ENCODE results near the gene FRMD1.

FRMD1 gene

GRCh38 chr6:168053957-168054471 is 25.0 kb downstream of the FRMD1 start:
- DNase-seq (ENCODE audit: low spot score) = no peak
- ChIA-PET POLR2A (ENCODE audit: low non-redundant PET) (no interaction called here), CTCF (no interaction called here)
- H3K27ac ChIP-seq = no peak overlapping the region
- TF ChIP-seq CTCF (conservative IDR thresholded peaks at IDR 0.05; ENCODE audit: low read depth) = no peak

GRCh38 chr6:168053086-168053956 is 25.7 kb downstream of the FRMD1 start:
- no peak overlapping the region for H3K27ac ChIP-seq
- POLR2A ChIA-PET (ENCODE audit: low non-redundant PET) = no interaction called here
- CTCF ChIA-PET = interaction anchor here (0.7 kb wide), 1 partner anchor 239 kb away, joined by 3 read pairs; no protein-coding TSS in a partner anchor

GRCh38 chr6:168052291-168052891 is 26.6 kb downstream of the FRMD1 start:
- no peak for DNase-seq (ENCODE audit: low spot score)
- POLR2A ChIA-PET (ENCODE audit: low non-redundant PET) = no interaction called here
- no peak for TF ChIP-seq CTCF (conservative IDR thresholded peaks at IDR 0.05; ENCODE audit: low read depth)

More at GRCh38 chr6:168053086-168053956, 25.7 kb downstream of the FRMD1 start:
- DNase-seq (ENCODE audit: low spot score) = no peak
- TF ChIP-seq CTCF (conservative IDR thresholded peaks at IDR 0.05; ENCODE audit: low read depth) = no peak

GRCh38 chr6:168051648-168052047 is 27.4 kb downstream of the FRMD1 start:
- TF ChIP-seq CTCF (conservative IDR thresholded peaks at IDR 0.05; ENCODE audit: low read depth) = no peak
- no peak overlapping the region for H3K27ac ChIP-seq
- no peak for DNase-seq (ENCODE audit: low spot score)
- ChIA-PET CTCF (no interaction called here), POLR2A (ENCODE audit: low non-redundant PET) (no interaction called here)

More at GRCh38 chr6:168052291-168052891, 26.6 kb downstream of the FRMD1 start:
- no peak overlapping the region for H3K27ac ChIP-seq
- CTCF ChIA-PET = no interaction called here

GRCh38 chr6:168050881-168051586 is 28.0 kb downstream of the FRMD1 start:
- ChIA-PET POLR2A (ENCODE audit: low non-redundant PET) (no interaction called here), CTCF (no interaction called here)
- DNase-seq (ENCODE audit: low spot score) = no peak
- no peak overlapping the region for H3K27ac ChIP-seq
- no peak for TF ChIP-seq CTCF (conservative IDR thresholded peaks at IDR 0.05; ENCODE audit: low read depth)

- no peak for DNase-seq (ENCODE audit: low spot score)
- POLR2A ChIA-PET (ENCODE audit: low non-redundant PET) = no interaction called here
- no peak for TF ChIP-seq CTCF (conservative IDR thresholded peaks at IDR 0.05; ENCODE audit: low read depth)
- no peak overlapping the region for H3K27ac ChIP-seq
- CTCF ChIA-PET = no interaction called here
These were observed 28.7 kb downstream of the FRMD1 start for GRCh38 chr6:168050225-168050880.
